Breast epithelium (tissue), 4 donors: ENCODE data around the gene MACROD2. TPM values are rescaled to one million over a fixed set of nuclear protein-coding genes. Genes with fewer than 3 reads are reported as not detected.

Experiments
- DNase-seq, 2 donors: peaks; one replicate each; pipeline ENCODE4 v3.0.0-alpha.2; 2019; ENCODE audit warnings: low spot score in 2 of 2
- H3K27ac ChIP-seq, 2 donors: fragments of 200-600 bp; sonication (generic) in 1 of 2; one replicate each; pipeline ENCODE4 v1.5.1; 2016 to 2019; ENCODE audit warnings: mild to moderate bottlenecking in 1 of 2
- H3K27me3 ChIP-seq, 2 donors: fragments of 200-600 bp; sonication (generic) in 1 of 2; one replicate each; pipeline versions ENCODE4 v1.5.1 to v1.6.0; 2017 to 2019; ENCODE audit warnings: control low read depth in 1 of 2, mild to moderate bottlenecking in 1 of 2
- H3K36me3 ChIP-seq: fragments of 200-600 bp; one replicate; pipeline ENCODE4 v1.5.1; 2019
- H3K4me1 ChIP-seq, 2 donors: fragments of 200-600 bp; sonication (generic); one replicate each; pipeline ENCODE4 v1.5.1; 2016 to 2019; ENCODE audit warnings: control low read depth in 1 of 2
- H3K4me3 ChIP-seq, 3 donors: fragments of 200-600 bp; sonication (generic); 1 replicate in 2 of 3; 2 replicates in 1 of 3; pipeline ENCODE4 v1.5.1; 2016 to 2019; ENCODE audit warnings: mild to moderate bottlenecking in 3 of 3, moderate library complexity in 2 of 3
- H3K9me3 ChIP-seq, 2 donors: fragments of 200-600 bp; sonication (generic) in 1 of 2; one replicate each; pipeline ENCODE4 v1.5.1; 2016 to 2019; ENCODE audit warnings: control low read depth in 1 of 2
- POLR2A ChIP-seq: fragments of 450-650 bp; IDR thresholded peaks from one replicate; pipeline ENCODE4 v1.6.1; 2016; ENCODE audit warnings: antibody characterized with exemption, mild to moderate bottlenecking, moderate library complexity
- POLR2AphosphoS5 ChIP-seq, 3 donors: sonication (generic); formaldehyde crosslinking; IDR thresholded peaks; one replicate each; pipeline ENCODE4 v1.6.1; 2017; ENCODE audit warnings: antibody characterized with exemption in 3 of 3
- intact Hi-C: fragments of 100-400 bp; cut with DNase I; formaldehyde crosslinking; loops from one replicate; pipeline ENCODE4 v1.15.1; 2023; ENCODE audit warnings: low total_unique reads
- total RNA-seq, 3 donors: library from RNA; depleted of rRNA; stranded (reverse); fragments of >200 nt; gene quantifications; one replicate each; pipeline ENCODE4 v1.1.0, GENCODE V29; 2016
- TF ChIP-seq, protein P1 (sequence below), 3 donors: fragments of 450-650 bp; IDR thresholded peaks; one replicate each; pipeline ENCODE4 v1.5.1; 2016 to 2017; ENCODE audit warnings: antibody characterized with exemption in 3 of 3, mild to moderate bottlenecking in 3 of 3, moderate library complexity in 3 of 3

Gene MACROD2
- total RNA-seq, 3 donors from 2014 or later, result 6.7 to 26.8 (median 8.8) TPM

DNA sequence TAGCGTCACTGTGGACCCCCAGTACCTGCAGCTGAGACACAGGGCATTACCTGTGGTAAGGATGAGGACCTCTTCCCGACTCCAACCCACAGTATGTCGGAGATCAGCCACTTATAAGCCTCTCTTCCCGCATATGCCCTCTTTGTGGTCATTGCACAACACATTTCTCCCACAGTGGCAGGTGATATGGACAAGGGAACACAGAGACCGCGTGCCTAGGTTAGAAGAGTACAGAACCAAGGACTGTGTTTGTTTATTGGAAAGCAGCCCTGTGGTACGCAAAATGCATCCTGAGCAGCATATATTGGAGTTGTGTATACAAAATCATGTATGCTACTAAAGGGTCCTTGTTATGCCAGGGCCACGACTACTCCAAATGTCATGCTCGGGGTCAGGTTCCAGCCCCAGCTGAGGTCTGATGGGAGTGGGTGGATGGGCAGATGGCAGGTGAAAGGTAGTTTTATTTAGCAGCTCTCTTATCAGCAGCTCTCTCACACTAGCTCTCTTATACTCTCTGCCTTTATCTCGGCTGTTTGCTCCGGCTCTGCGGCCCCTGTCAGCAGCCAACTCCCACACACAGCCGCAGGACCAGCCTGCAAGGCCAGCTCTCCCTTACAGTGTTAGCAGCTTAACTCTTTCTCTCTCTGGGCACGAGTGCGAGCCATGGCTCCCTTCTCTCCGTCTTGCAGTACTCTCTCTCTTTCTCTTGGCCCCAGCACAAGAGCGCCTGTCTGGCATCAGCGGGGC is 2009.0 kb downstream of the MACROD2 start:
- Histone ChIP-seq H3K27me3 (no peaks in the 10 kb centered on the region), H3K9me3 (no peaks in the 10 kb centered on the region), H3K36me3 (no peaks in the 10 kb centered on the region), H3K4me1 (no peaks in the 10 kb centered on the region), H3K27ac (no peak overlapping the region), H3K4me3 (no peak overlapping the region)
- no peak for DNase-seq
- TF ChIP-seq POLR2A (no peak), POLR2AphosphoS5 (IDR thresholded peaks at IDR 0.05) (no peak)
- TF ChIP-seq, protein P1, sequence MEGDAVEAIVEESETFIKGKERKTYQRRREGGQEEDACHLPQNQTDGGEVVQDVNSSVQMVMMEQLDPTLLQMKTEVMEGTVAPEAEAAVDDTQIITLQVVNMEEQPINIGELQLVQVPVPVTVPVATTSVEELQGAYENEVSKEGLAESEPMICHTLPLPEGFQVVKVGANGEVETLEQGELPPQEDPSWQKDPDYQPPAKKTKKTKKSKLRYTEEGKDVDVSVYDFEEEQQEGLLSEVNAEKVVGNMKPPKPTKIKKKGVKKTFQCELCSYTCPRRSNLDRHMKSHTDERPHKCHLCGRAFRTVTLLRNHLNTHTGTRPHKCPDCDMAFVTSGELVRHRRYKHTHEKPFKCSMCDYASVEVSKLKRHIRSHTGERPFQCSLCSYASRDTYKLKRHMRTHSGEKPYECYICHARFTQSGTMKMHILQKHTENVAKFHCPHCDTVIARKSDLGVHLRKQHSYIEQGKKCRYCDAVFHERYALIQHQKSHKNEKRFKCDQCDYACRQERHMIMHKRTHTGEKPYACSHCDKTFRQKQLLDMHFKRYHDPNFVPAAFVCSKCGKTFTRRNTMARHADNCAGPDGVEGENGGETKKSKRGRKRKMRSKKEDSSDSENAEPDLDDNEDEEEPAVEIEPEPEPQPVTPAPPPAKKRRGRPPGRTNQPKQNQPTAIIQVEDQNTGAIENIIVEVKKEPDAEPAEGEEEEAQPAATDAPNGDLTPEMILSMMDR (IDR thresholded peaks at IDR 0.05), result no peak
- intact Hi-C loops, result no loop called here

DNA sequence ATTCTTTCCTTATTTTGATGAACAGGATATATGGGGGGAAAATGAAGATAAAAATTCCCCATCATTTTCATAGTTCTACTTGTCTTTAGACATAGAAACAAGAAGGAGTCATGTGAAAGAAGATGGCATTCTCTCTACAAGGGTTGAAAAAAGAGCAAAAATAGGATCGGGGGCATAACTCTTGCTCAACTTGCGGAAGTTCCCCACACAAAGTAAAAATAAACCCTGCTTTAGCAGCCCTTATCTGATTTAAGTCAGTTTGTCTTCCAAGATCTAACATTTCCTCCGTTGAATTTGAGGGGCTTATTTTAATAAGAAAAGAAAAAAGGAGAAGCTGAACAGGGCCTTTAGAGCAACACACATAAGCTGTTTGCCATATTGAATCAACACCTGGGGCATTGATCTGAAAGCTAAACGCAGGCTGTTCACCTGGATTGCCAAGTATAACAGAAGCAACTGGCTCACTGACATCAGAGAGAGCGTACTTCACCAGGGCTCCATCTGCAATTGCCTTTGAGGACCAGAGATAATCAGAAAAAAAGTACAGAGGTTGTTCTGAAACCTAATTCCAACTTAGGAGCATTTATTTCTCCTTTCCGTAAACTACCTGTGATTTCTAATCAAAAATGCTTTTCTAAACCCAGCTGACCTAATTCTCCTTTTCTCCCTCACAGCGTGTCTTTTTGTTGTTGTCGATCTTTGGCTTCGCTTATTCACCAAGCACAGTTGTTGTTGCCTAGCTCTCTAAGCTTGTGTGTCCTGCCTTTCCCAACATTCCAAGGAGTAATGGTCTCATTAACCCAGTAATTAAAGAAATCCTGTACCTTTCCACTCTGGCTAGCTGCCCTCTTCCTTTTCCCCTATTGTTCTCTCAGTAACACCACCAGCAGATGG is 2010.0 kb downstream of the MACROD2 start:
- TF ChIP-seq POLR2AphosphoS5 (IDR thresholded peaks at IDR 0.05) (no peak), POLR2A (no peak)
- TF ChIP-seq, protein P1 (IDR thresholded peaks at IDR 0.05), result no peak
- Histone ChIP-seq H3K9me3 (no peaks in the 10 kb centered on the region), H3K27ac (no peak overlapping the region), H3K27me3 (no peaks in the 10 kb centered on the region), H3K36me3 (no peaks in the 10 kb centered on the region), H3K4me3 (no peak overlapping the region), H3K4me1 (no peaks in the 10 kb centered on the region)
- intact Hi-C loops, result no loop called here
- DNase-seq, result no peak

DNA sequence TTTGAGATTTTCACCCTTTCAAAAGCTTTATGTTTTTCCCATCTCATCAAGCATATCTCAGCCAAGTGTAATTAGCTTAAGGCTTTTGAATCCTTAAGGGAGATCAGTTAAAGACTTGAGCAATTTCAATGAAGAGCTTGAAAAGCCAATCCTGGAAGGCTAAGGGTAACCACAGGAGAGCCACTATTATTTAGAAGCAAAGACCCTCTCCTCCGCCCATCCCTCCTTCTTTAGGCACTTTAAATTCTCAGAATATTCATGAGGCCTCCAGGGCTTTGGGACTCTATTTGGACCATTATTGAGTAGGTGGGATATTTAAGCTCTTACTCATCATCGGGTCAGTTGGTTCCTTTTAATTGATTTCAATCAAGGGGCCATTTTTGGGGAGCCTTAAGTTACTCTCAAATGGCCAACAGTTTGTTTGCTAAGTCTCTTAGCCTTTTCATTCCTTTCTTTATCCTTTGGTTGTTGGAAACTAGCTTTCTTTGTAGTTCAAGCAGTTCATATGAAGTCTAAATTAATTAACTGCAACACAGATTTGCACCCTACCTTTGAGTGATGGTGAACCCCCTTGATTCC is 2010.7 kb downstream of the MACROD2 start:
- no peaks in the 10 kb centered on the region for H3K27me3 ChIP-seq
- no peak overlapping the region for H3K4me3 ChIP-seq
- no peaks in the 10 kb centered on the region for H3K4me1 ChIP-seq
- H3K27ac ChIP-seq, result no peak overlapping the region
- intact Hi-C loops, result no loop called here
- H3K36me3 ChIP-seq, result no peaks in the 10 kb centered on the region
- TF ChIP-seq, protein P1 (IDR thresholded peaks at IDR 0.05), result no peak
- TF ChIP-seq POLR2A (no peak), POLR2AphosphoS5 (IDR thresholded peaks at IDR 0.05) (no peak)
- no peaks in the 10 kb centered on the region for H3K9me3 ChIP-seq
- no peak for DNase-seq

DNA sequence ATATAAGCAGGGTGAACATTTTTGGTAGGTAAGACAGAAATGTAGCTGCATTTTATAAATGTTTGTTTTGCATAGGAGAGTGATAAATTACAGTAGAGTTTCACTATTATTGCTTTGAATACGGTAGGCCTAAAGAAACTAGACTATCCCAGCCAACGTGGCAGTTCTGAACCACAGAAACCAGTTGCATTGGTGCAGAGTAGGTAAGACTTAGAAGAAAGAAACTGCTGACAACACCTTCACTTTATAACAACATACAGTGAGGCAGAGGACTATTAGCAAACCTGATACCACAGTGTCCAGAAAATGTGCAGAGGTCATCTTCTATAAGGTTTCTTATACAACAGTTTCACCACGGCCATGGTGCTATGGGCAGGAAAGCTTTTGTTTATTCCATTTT is 2011.8 kb downstream of the MACROD2 start:
- no peaks in the 10 kb centered on the region for H3K36me3 ChIP-seq
- no peak for DNase-seq
- no peaks in the 10 kb centered on the region for H3K27me3 ChIP-seq
- H3K4me1 ChIP-seq, result no peaks in the 10 kb centered on the region
- no peak overlapping the region for H3K27ac ChIP-seq
- intact Hi-C loops, result no loop called here
- H3K9me3 ChIP-seq, result no peaks in the 10 kb centered on the region
- no peak overlapping the region for H3K4me3 ChIP-seq
- TF ChIP-seq, protein P1 (IDR thresholded peaks at IDR 0.05), result no peak
- TF ChIP-seq POLR2AphosphoS5 (IDR thresholded peaks at IDR 0.05) (no peak), POLR2A (no peak)
